ENCODE data around the gene PCDHGC5.
A peak's percentile ranks its signal among the peaks of the same experiment; 100 is the strongest.

The PCDHGC5 gene

GRCh38 chr5:141488591-141489561, at the start of gene PCDHGC5:
PCDHGC5 (plus strand) TSS chr5:141489081; CDS start chr5:141489241, 160 bp downstream.
- DNase-seq (ENCODE audit: low spot score) = no peak

- no peak for DNase-seq (ENCODE audit: low spot score)
These were observed 49.3 kb upstream of the PCDHGC5 start for GRCh38 chr5:141439411-141440141.

GRCh38 chr5:141440341-141440740, 48.5 kb upstream of the PCDHGC5 start:
- DNase-seq (ENCODE audit: low spot score) = no peak

- DNase-seq (ENCODE audit: low spot score) = no peak
These were observed 47.2 kb upstream of the PCDHGC5 start for GRCh38 chr5:141441571-141442170.

- no peak for DNase-seq (ENCODE audit: low spot score)
These were observed 23.5 kb upstream of the PCDHGC5 start for GRCh38 chr5:141465351-141465750.

GRCh38 chr5:141475625-141476131, 13.2 kb upstream of the PCDHGC5 start, which contains the start of gene PCDHGC3:
PCDHGC3 (plus strand) TSS chr5:141475966; CDS start chr5:141476117, 151 bp downstream.
- peak; percentile 93 for DNase-seq (ENCODE audit: low spot score)

- peak; percentile 54 for DNase-seq (ENCODE audit: low spot score)
These were observed 12.6 kb upstream of the PCDHGC5 start for GRCh38 chr5:141476132-141476911.

GRCh38 chr5:141477044-141477575, 11.8 kb upstream of the PCDHGC5 start:
- no peak for DNase-seq (ENCODE audit: low spot score)

- DNase-seq (ENCODE audit: low spot score) = no peak
These were observed 11.1 kb upstream of the PCDHGC5 start for GRCh38 chr5:141477815-141478214.

- no peak for DNase-seq (ENCODE audit: low spot score)
These were observed 10.4 kb upstream of the PCDHGC5 start for GRCh38 chr5:141478321-141478945.

GRCh38 chr5:141479776-141480175, 9.1 kb upstream of the PCDHGC5 start:
- DNase-seq (ENCODE audit: low spot score) = no peak

GRCh38 chr5:141483902-141484301, 5.0 kb upstream of the PCDHGC5 start:
- DNase-seq (ENCODE audit: low spot score) = no peak

- no peak for DNase-seq (ENCODE audit: low spot score)
These were observed 4.6 kb upstream of the PCDHGC5 start for GRCh38 chr5:141484310-141484640.

GRCh38 chr5:141484641-141485311, 4.1 kb upstream of the PCDHGC5 start, which contains the start of gene PCDHGC4:
PCDHGC4 (plus strand) TSS chr5:141485030; CDS start chr5:141485174, 144 bp downstream.
- DNase-seq (ENCODE audit: low spot score) = no peak

GRCh38 chr5:141485321-141486055, 3.4 kb upstream of the PCDHGC5 start:
- no peak for DNase-seq (ENCODE audit: low spot score)

GRCh38 chr5:141486091-141486490, 2.8 kb upstream of the PCDHGC5 start:
- no peak for DNase-seq (ENCODE audit: low spot score)

GRCh38 chr5:141487131-141487530, 1.8 kb upstream of the PCDHGC5 start:
- DNase-seq (ENCODE audit: low spot score) = no peak

- no peak for DNase-seq (ENCODE audit: low spot score)
These were observed 960 bp downstream of the PCDHGC5 start for GRCh38 chr5:141489841-141490240.

GRCh38 chr5:141490271-141490670, 1.4 kb downstream of the PCDHGC5 start:
- no peak for DNase-seq (ENCODE audit: low spot score)

Measured in HuH-7.5 (cell line).